ENCODE results near the gene FAM110D.

Gene FAM110D

GRCh38 chr1:26129778-26130177 is 29.1 kb upstream of the FAM110D start:
- no peak for DNase-seq (ENCODE audit: low spot score)

- DNase-seq (ENCODE audit: low spot score), result no peak
Observed at GRCh38 chr1:26130695-26131094, 28.2 kb upstream of the FAM110D start.

- no peak for DNase-seq (ENCODE audit: low spot score)
Observed at GRCh38 chr1:26132128-26132833, 26.6 kb upstream of the FAM110D start.

- no peak for DNase-seq (ENCODE audit: low spot score)
Observed at GRCh38 chr1:26132834-26133167, 26.1 kb upstream of the FAM110D start.

- no peak for DNase-seq (ENCODE audit: low spot score)
Observed at GRCh38 chr1:26134466-26134865, 24.4 kb upstream of the FAM110D start.

- no peak for DNase-seq (ENCODE audit: low spot score)
Observed at GRCh38 chr1:26138974-26139558, 19.8 kb upstream of the FAM110D start.

GRCh38 chr1:26142159-26142558 is 16.7 kb upstream of the FAM110D start:
- DNase-seq (ENCODE audit: low spot score), result no peak

- DNase-seq (ENCODE audit: low spot score), result peak; percentile 72
Observed at GRCh38 chr1:26145041-26145959, 13.6 kb upstream of the FAM110D start.

GRCh38 chr1:26145960-26146294 is 13.0 kb upstream of the FAM110D start:
- DNase-seq (ENCODE audit: low spot score), result no peak

GRCh38 chr1:26148887-26149286 is 10.0 kb upstream of the FAM110D start:
- no peak for DNase-seq (ENCODE audit: low spot score)

- DNase-seq (ENCODE audit: low spot score), result no peak
Observed at GRCh38 chr1:26153966-26154532, 4.8 kb upstream of the FAM110D start.

GRCh38 chr1:26154750-26155149 is 4.1 kb upstream of the FAM110D start:
- no peak for DNase-seq (ENCODE audit: low spot score)

- DNase-seq (ENCODE audit: low spot score), result no peak
Observed at GRCh38 chr1:26155370-26156284, 3.3 kb upstream of the FAM110D start.

- peak; percentile 10 for DNase-seq (ENCODE audit: low spot score)
Observed at GRCh38 chr1:26156285-26157038, 2.4 kb upstream of the FAM110D start.

GRCh38 chr1:26158271-26158907 is 490 bp upstream of the FAM110D start:
- no peak for DNase-seq (ENCODE audit: low spot score)

- DNase-seq (ENCODE audit: low spot score), result no peak
Observed at GRCh38 chr1:26159743-26160039, 812 bp downstream of the FAM110D start.

- DNase-seq (ENCODE audit: low spot score), result peak; percentile 9
Observed at GRCh38 chr1:26160527-26161414, 1.9 kb downstream of the FAM110D start.

GRCh38 chr1:26161415-26162219 is 2.7 kb downstream of the FAM110D start:
- DNase-seq (ENCODE audit: low spot score), result peak; percentile 75

- DNase-seq (ENCODE audit: low spot score), result no peak
Observed at GRCh38 chr1:26162220-26162709, 3.4 kb downstream of the FAM110D start.
